Calu3 (cell line): ENCODE measurements around the gene ITK. TPM values are rescaled to one million over a fixed set of nuclear protein-coding genes. Genes with fewer than 3 reads are reported as not detected.

Experiments used
- BruUV-seq: library from RNA; stranded (reverse); fragments of 400-500 nt; replicated peaks from 2 replicates; lab custom pipeline; 2021; lab: Mats Ljungman, UMichigan
- CTCF ChIA-PET: fragments of 300-600 bp; sonication (Branson Sonifier 250); formaldehyde crosslinking; loops from one replicate; lab custom pipeline; 2022; ENCODE audit warnings: antibody characterized with exemption; lab: Charles Lee
- DNase-seq: peaks from one replicate; pipeline ENCODE4 v3.0.0; 2022
- H3K27ac Mint-ChIP-seq: one replicate; pipeline ENCODE4 v1.8.0; 2022; ENCODE audit warnings: mixed read lengths; ENCODE audit not compliant: unreplicated experiment
- H3K27me3 Mint-ChIP-seq: one replicate; pipeline ENCODE4 v1.8.0; 2022; ENCODE audit warnings: mixed read lengths; ENCODE audit not compliant: unreplicated experiment
- H3K36me3 Mint-ChIP-seq: one replicate; pipeline ENCODE4 v1.8.0; 2022; ENCODE audit warnings: mild to moderate bottlenecking, moderate library complexity, mixed read lengths; ENCODE audit not compliant: insufficient read depth, unreplicated experiment
- H3K4me1 Mint-ChIP-seq: one replicate; pipeline ENCODE4 v1.8.0; 2022; ENCODE audit warnings: mild to moderate bottlenecking, low read depth, mixed read lengths; ENCODE audit not compliant: unreplicated experiment
- H3K4me3 Mint-ChIP-seq: one replicate; pipeline ENCODE4 v1.8.0; 2022; ENCODE audit warnings: mild to moderate bottlenecking, low read depth, moderate library complexity, mixed read lengths; ENCODE audit not compliant: unreplicated experiment
- H3K9me3 Mint-ChIP-seq: one replicate; pipeline ENCODE4 v1.8.0; 2022; ENCODE audit warnings: low read depth, mixed read lengths; ENCODE audit not compliant: unreplicated experiment
- CTCF ChIP-seq: fragments of 200-600 bp; IDR thresholded peaks from one replicate; pipeline ENCODE4 v1.8.0; 2022; ENCODE audit warnings: antibody characterized with exemption; ENCODE audit not compliant: unreplicated experiment
- intact Hi-C: fragments of 100-400 bp; cut with micrococcal nuclease; formaldehyde crosslinking; loops from one replicate; pipeline ENCODE4 v1.10.0; 2022; ENCODE audit not compliant: unreplicated experiment
- total RNA-seq: library from RNA; stranded (reverse); gene quantifications from 2 replicates; pipeline ENCODE4 v1.2.3, GENCODE V29; 2022

Gene ITK
- total RNA-seq, 1 experiment from 2014 or later, result not detected

DNA sequence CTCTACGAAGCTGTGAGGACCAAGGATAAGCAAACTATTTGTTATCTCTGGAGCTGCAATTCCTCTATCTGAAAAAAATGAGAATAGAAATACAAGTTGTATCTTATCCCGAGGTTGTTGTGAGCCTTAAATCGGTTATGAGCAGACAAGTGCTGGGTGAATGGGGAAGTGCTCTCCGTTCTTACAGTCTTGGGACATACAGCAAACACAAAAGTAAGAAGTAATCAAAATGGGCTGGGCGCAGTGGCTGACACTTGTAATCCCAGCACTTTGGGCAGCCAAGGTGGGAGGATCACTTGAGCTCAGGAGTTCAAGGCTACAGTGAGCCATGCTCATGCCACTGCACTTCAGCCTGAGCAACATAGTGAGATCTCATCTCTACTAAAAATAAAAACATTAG, 31.7 kb downstream of the ITK start:
- CTCF ChIA-PET, result no interaction called here
- no peak for DNase-seq
- H3K27ac Mint-ChIP-seq, result no peak overlapping the region
- no TSS peak for BruUV-seq
- no peak overlapping the region for H3K4me3 Mint-ChIP-seq
- H3K9me3 Mint-ChIP-seq, result no peaks in the 10 kb centered on the region
- TF ChIP-seq CTCF, result no peak
- intact Hi-C loops, result no loop called here
- H3K4me1 Mint-ChIP-seq, result peaks cover 7% of the 10 kb centered on the region
- H3K27me3 Mint-ChIP-seq, result peaks cover 14% of the 10 kb centered on the region
- no peaks in the 10 kb centered on the region for H3K36me3 Mint-ChIP-seq

DNA sequence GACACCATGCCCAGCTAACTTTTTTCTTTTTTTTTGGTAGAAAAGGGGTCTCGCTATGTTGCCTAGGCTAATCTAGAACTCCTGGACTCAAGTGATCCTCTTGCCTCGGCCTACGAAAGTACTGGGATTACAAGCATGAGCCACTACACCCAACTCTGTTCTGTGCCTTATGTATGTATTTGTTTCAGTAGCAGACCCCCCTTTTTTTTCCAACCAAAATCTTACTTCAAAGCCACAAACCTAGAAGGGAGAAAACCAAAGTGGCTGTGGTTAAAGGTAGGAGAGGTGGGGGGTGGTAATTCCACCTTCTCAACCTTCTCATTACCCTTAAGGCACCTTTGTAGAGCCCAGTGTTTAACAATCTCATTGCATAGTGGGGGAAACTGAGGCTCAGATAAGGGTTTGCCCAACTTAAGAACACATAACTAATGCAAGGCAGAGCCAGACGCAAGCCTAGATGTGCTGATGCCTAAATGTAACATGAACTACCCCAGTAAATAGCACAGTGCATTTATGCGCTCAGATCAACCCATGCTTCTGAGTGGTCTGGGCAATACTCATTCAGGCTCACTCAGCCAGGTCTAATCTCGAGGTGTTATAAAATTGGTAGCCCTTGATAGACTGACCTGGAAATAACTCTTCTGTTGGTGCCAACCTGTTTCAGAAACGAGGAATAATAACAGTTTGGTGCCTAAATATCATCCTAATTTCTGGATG, 33.0 kb downstream of the ITK start:
- H3K36me3 Mint-ChIP-seq, result no peaks in the 10 kb centered on the region
- no TSS peak for BruUV-seq
- DNase-seq, result no peak
- CTCF ChIA-PET, result no interaction called here
- intact Hi-C loops, result no loop called here
- H3K27ac Mint-ChIP-seq, result no peak overlapping the region
- H3K9me3 Mint-ChIP-seq, result no peaks in the 10 kb centered on the region
- peaks cover 2% of the 10 kb centered on the region for H3K27me3 Mint-ChIP-seq
- peaks cover 16% of the 10 kb centered on the region for H3K4me1 Mint-ChIP-seq
- no peak overlapping the region for H3K4me3 Mint-ChIP-seq
- TF ChIP-seq CTCF, result no peak

GRCh38 chr5:157214415-157214814, 33.8 kb downstream of the ITK start:
- CTCF ChIA-PET, result no interaction called here
- no TSS peak for BruUV-seq

DNA sequence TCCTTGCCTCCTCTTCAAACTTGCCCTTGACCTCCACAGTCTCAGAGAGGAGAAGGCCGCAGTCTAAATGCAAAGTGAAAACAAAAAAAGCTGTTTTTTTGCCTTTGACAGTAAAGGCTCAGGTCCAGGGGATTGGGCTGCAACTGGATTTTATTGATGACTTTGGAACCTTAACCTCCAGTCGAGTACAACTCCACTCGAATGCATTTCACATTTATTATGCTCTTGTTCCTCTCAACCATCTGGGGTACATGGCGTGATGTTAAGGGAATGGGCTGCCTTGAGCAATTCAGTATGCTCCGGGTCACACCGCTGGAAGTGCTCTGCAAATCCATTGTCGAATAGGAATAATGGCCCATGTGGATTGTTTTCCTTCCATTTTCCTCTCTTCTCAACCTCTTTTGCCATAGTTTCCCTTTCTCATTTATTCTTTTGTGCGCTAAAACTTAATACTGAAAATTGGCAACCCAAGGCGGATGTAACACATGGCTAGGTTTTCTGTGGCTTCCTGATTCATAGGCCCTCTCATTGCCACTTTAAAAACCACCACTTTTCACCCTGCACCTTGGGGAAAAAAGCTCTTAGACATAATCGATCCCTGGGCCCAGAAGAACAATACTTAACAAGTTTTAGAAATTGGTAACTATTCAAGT, 34.3 kb downstream of the ITK start:
- Mint-ChIP-seq H3K36me3 (no peaks in the 10 kb centered on the region), H3K9me3 (no peaks in the 10 kb centered on the region), H3K4me1 (peaks cover 16% of the 10 kb centered on the region), H3K27me3 (no peaks in the 10 kb centered on the region), H3K27ac (no peak overlapping the region), H3K4me3 (no peak overlapping the region)
- no peak for DNase-seq
- TF ChIP-seq CTCF, result no peak
- intact Hi-C loops, result no loop called here
- CTCF ChIA-PET, result no interaction called here
- no TSS peak for BruUV-seq

More at GRCh38 chr5:157214415-157214814, 33.8 kb downstream of the ITK start:
- H3K9me3 Mint-ChIP-seq, result no peaks in the 10 kb centered on the region
- DNase-seq, result no peak
- H3K4me1 Mint-ChIP-seq, result peaks cover 16% of the 10 kb centered on the region
- no peak overlapping the region for H3K27ac Mint-ChIP-seq
- H3K27me3 Mint-ChIP-seq, result no peaks in the 10 kb centered on the region
- intact Hi-C loops, result no loop called here
- H3K36me3 Mint-ChIP-seq, result no peaks in the 10 kb centered on the region
- no peak overlapping the region for H3K4me3 Mint-ChIP-seq
- TF ChIP-seq CTCF, result no peak
